Measurements from ENCODE around the gene SPDYE1.
"Not testable (repeated sequence)": the region's sequence is repeated elsewhere in the genome, so short reads cannot be mapped to it uniquely, and the experiment has no call there.

- TF ChIP-seq POLR2A (IDR thresholded peaks at IDR 0.05; ENCODE audit: extremely low read depth, insufficient read length); CTCF (IDR thresholded peaks at IDR 0.05; ENCODE audit: low read depth, low read length); MAX (IDR thresholded peaks at IDR 0.05; ENCODE audit: low read depth, low read length); MYC (IDR thresholded peaks at IDR 0.05; ENCODE audit: low read depth, low read length): not testable (repeated sequence)
Measured at GRCh38 chr7:44037951-44038350, 40.3 kb downstream of the SPDYE1 start.
